Islet of Langerhans (tissue), 1 donor: ENCODE data around the gene ARHGAP24.
A peak's percentile ranks its signal among the peaks of the same experiment; 100 is the strongest.

Experiments used
- FAIRE-seq: peaks from one replicate; lab custom pipeline; 2011; peaks lifted over from hg19 to GRCh38; lab: Jason Lieb, UNC

Gene ARHGAP24

GRCh38 chr4:85580489-85580888 is 105.5 kb downstream of the ARHGAP24 start:
- no peak for FAIRE-seq

GRCh38 chr4:85587952-85588351 is 113.0 kb downstream of the ARHGAP24 start:
- FAIRE-seq, result no peak

- no peak for FAIRE-seq
Observed at GRCh38 chr4:85591406-85592098, 116.6 kb downstream of the ARHGAP24 start.

GRCh38 chr4:85595098-85595775 is 120.3 kb downstream of the ARHGAP24 start:
- no peak for FAIRE-seq

- FAIRE-seq, result no peak
Observed at GRCh38 chr4:85595796-85596559, 121.0 kb downstream of the ARHGAP24 start.

- FAIRE-seq, result no peak
Observed at GRCh38 chr4:85598936-85599335, 124.0 kb downstream of the ARHGAP24 start.

- FAIRE-seq, result no peak
Observed at GRCh38 chr4:85600501-85600900, 125.6 kb downstream of the ARHGAP24 start.

GRCh38 chr4:85603437-85604336 is 128.7 kb downstream of the ARHGAP24 start:
- peak; percentile 64 for FAIRE-seq

- no peak for FAIRE-seq
Observed at GRCh38 chr4:85606505-85606904, 131.6 kb downstream of the ARHGAP24 start.

GRCh38 chr4:85607624-85608023 is 132.7 kb downstream of the ARHGAP24 start:
- no peak for FAIRE-seq

- FAIRE-seq, result no peak
Observed at GRCh38 chr4:85610450-85610849, 135.5 kb downstream of the ARHGAP24 start.

- no peak for FAIRE-seq
Observed at GRCh38 chr4:85611661-85612060, 136.7 kb downstream of the ARHGAP24 start.

- FAIRE-seq, result no peak
Observed at GRCh38 chr4:85613901-85614300, 139.0 kb downstream of the ARHGAP24 start.

- no peak for FAIRE-seq
Observed at GRCh38 chr4:85615952-85616351, 141.0 kb downstream of the ARHGAP24 start.

GRCh38 chr4:85617202-85617601 is 142.3 kb downstream of the ARHGAP24 start:
- FAIRE-seq, result no peak

- no peak for FAIRE-seq
Observed at GRCh38 chr4:85632981-85633380, 158.0 kb downstream of the ARHGAP24 start.

GRCh38 chr4:85637778-85638177 is 162.8 kb downstream of the ARHGAP24 start:
- no peak for FAIRE-seq

GRCh38 chr4:85639946-85640345 is 165.0 kb downstream of the ARHGAP24 start:
- FAIRE-seq, result no peak

- no peak for FAIRE-seq
Observed at GRCh38 chr4:85642356-85643100, 167.6 kb downstream of the ARHGAP24 start.

- no peak for FAIRE-seq
Observed at GRCh38 chr4:85644061-85644460, 169.1 kb downstream of the ARHGAP24 start.

- FAIRE-seq, result no peak
Observed at GRCh38 chr4:85650908-85651307, 176.0 kb downstream of the ARHGAP24 start.
